Fibroblast of skin of left biceps (primary cell): ENCODE measurements around the gene SSR4.
"Not testable (repeated sequence)": the region's sequence is repeated elsewhere in the genome, so short reads cannot be mapped to it uniquely, and the experiment has no call there.

Source experiments
- DNase-seq, 2 experiments: peaks; one replicate each; pipeline ENCODE4 v3.0.0-alpha.2; 2013; ENCODE audit warnings: low read depth in 2 of 2

Gene SSR4

DNA sequence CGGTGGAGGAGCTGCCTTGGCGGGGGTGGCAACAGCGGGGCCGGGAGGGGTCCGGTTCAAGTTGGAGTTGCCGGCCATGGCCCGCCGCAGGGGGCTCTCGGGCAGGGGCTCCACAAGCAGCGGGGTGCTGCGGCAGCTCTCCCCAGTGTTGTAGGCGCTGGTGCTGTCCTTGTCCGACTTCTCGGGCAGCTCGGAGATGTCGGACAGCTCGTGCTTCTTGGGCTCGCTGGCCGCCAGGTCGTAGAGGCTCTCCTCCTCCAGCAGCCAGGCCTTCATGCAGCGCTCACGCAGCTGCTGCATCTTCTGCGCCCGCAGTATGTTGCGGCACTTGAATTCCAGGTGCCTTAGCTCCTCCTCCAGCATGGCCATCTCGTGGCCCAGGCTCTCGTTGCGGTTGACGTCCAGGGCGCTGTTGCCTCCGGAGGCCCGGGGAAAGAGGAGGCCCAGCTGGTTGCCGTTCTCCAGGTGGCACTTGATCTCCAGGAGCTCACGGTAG lies 9.7 kb downstream of the SSR4 start:
- no peak for DNase-seq

DNA sequence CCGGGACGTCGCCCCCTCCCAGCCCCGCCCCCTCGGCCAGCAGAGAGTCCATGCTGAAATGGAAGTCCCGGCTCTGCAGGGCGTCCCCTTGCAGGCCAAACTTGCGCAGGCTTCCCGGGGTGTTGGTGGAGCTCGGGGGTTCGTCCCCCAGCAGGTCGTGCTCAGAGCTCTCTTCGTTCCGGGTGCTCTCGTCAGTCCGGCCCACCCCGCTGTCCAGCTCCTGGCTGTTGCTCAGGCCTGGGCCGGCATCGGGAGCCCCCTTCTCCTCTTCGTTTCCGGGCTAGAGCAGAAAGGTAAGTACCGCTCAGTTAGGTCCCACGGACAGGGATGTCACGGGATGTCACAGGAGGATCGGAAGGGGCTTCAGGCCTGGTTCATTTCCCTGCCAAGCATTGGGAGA lies 10.2 kb downstream of the SSR4 start:
- no peak for DNase-seq

DNA sequence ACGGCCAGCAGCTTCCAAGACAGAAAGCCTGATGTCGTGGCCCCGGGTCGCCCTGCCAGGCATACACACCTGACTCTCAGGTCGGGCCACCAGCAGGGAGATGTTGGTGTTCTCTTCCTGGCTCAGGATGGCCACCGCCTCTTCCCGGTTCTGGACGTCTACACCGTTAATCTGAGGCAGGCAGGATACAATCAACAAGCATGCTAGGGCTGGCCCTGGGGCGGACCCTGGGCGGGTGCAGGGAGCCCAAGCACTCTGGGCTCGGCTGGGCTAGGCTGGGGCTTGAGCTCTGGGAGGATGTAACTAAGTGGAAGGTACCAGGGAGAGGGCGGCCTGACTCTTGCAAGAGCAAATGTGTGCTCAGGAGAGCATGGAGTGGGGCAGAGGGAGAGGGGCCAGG lies 11.0 kb downstream of the SSR4 start:
- DNase-seq = no peak

DNA sequence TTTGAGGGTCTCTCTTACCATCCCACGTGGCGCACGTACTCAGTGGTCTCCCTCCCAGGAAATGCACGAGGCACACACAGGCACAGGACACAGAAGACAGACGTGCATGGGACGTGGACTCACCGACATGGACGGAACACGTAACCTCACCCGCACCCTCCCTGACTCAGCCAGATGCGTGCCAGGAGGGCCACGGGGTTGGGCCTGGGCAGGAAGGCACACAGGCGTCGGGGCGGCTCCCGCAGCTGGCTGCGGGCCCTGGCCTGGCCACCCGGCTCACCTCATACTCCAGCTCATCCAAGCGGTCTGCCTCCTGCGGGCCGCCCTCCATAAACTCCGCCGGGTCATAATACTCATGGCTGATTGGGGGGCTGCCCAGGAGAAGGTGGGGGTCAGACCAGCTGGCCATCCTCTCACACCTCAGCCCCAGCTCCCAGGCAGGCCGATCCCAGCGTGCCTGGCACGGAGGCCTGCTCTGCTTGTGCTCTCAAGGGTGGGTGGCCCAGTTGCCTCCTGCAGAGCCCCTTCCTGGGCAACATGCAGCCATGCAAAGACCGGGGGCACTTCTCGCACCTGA lies 12.6 kb downstream of the SSR4 start:
- no peak for DNase-seq

DNA sequence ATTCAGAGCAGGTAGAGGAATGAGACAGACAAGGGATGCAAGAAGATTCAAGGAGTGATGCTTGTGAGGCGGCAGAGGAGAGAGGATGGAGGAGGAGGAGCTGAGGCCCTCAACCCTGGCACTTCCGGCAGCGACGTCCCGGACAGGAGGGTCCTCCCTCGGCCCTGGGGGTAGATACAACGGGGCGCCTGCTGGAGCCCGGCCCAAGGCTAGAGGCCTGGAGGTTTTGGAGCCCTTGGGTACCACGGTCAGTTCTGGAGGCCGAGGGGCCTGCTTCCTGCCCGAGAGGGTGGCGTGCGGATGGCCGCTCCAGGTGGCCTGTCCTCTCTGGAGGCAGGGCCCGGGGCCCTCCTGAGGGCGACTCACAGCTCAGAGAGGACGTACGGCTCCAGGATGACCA lies 13.5 kb downstream of the SSR4 start:
- no peak for DNase-seq

DNA sequence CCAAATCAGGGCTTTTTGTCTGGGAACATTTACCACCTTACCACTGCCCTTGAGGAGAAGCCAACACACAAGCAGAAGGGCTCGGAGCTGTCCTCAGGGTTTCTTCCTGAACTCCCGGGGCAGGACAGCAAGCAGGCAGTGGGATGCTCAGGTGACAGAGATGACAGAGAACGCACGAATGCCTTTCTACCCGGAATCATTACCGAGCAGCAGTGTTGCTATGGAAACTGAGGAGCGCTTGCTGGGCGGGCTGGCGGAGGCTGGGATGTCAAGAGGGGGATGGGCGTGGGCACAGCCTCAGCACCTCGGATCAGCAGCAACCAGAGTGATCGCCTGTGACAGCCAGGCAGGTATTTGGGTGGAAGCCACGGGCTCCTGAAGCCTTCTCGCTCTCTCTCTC lies 17.8 kb downstream of the SSR4 start:
- DNase-seq = no peak

DNA sequence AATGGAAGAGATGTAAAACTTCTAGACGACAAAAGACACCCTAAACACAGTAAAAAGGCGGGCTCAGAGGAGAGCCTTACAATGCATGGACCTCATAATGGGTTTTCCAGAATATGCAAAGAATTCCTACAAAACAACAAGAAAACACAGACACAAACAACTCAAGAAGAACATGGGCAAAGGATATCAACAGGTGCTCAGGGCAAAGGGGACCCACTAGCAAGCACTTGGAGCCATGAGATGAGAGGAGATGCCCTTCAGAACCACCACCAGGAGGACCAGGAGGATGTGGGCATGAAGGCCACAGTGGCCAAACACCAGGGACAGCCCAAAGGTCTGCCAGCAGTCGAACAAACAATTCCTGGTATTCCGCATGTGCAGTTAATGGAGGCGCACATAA lies 18.7 kb downstream of the SSR4 start:
- DNase-seq = no peak

DNA sequence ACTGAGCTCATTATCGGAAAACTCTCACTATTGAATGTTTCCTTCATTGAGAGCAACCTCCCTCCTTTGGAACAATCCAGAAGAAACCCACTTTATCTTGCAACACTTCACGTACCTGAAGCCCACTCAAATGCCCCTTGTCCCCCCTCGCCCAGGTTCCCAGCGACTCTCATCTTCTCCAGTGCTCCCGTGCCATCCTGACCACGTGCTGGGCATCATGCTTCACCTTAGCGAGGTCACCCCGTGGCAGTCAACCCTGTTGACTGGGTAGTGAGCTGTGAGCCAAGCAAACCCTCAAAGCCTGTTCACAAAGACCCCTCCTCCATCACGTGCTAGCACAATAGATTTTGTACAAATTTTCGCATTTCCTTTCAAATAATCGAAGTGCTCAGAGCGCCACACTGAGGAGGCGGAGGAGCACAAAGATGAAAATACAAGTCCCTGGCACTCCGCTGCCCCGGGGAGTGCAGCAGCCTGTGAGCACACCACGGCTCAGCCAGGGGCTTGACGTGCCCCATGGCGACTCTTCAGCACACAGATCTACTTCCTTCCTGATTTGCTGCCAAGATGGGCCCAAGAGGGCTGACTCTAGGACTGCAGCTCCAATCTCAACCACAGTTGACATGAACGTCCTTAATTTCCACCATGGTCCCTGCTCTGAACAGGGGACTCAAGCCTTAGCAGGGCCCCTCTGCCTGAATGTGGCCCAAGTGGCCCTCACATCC lies 20.3 kb downstream of the SSR4 start:
- no peak for DNase-seq

DNA sequence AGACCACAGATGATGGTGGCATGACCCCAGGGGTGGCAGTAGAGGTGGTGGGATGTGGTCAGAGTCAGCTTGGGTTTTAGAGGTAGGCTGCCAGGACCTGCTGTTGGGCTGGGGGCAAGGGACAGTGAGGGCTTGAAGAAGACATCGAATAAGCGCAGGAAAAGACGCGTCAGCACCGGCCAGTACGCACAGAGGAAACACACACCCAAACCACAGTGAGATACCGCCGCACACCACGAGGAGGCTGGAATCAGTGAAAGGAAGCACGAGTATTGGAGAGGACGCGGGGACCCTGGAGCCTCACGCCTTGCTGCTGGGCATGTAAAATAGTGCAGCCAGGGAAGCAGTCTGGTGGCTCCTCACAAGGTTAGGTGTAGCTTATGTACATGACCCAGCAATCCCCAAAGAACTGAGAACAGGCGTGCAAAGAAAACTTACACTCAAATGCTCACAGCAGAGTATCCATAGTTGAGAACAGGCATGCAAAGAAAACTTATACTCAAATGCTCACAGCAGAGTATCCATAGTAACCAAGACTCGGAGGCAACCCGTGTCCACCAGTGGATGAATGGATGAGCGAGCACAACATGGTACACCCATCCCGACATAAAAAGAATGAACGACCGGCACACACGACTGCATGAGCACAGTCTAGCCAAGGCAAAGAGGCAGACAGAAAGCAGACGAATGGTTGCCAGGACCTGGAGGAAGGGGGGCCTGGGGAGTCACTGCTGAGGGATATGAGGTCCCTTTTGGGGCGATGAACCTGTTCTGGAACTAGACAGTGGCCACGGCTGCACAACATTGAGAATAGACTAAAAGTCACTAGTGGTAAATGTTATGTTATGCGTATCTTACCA lies 22.6 kb downstream of the SSR4 start:
- DNase-seq = no peak

DNA sequence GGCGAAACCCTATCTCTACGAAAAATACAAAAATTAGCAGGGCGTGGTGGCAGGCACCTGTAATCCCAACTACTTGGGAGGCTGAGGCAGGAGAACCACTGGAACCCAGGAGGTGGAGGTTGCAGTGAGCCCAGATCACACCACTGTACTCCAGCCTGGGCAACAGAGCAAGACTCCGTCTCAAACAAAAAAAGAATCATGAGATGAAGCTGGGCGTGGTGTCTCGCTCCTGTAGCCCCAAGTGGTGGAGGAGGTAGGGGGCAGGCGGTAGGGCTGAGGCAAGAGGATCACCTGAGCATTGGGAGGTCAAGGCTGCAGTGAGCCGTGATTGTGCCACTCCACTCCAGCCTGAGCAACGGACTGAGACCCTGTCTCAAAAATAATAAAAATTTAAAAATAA lies 23.6 kb downstream of the SSR4 start:
- not testable (repeated sequence) for DNase-seq

DNA sequence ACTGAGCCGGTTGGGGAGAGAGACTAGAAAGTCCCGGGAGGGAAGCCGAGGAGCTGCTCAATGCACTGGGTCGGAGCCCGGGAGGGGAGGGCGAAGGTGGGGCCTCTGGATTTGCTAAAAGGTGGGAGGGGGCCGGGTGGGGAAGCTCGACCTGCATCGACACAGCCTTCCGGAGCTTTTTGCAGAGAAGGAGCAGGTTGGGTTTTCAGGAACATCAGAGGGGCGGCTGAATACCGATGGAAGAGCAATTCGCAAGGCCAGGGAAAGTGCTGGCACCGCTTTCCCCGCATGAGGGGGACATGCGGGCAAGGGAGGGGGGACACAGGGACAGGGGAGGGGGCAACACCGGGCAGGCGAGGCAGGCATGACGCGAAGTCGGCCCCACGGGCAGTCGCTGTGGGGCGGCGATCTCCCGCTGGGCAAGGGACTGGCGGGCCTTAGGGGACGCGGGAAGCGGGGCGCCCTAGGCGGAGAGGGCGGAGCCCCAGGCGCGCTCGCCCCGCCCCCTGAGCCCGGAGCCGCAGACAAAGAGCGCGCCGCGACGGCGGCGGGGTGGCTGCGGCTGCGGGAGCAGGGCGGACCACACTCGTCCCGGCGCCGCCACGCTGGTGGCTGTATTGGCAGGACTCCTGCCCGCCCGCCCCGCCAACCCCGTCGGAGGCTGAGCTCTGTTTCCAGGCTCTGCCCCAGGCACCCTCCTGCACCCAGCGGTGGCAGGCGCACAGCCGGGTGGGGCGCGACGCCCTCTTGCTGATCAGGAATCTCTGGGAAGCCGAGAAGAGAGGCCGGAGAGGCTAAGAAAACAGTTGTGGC lies 24.3 kb downstream of the SSR4 start:
- no peak for DNase-seq

DNA sequence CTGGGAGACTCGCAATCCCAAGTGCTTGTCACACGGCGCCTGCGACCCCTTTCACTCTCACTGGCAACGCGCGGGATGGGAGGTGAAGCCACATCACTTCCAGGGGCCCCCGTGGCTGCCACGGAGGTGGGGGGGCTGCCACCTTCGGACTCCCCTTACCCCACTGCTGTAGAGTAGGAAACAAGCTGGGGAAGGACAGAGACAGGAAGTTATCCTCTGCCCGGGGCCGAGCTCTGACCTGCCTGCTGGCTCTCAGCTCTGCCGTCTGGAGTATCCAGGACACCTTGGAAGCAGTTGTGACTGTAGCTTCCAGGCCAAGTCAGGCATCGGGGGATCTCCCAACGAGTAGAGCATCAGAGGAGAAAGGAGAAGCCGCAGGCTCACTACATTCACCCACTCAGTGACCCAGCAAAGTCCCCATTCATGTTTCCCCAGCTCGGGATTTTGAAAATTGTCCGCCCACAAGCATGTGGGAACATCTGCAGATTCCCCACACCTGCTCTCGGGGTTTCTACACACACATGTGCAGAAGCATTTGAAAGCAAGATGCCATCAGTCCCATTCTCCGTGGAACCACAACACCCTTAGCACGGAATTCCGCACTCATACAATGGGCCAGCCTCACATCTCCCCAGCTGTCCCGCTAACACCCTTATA lies 25.0 kb downstream of the SSR4 start:
- DNase-seq = no peak

DNA sequence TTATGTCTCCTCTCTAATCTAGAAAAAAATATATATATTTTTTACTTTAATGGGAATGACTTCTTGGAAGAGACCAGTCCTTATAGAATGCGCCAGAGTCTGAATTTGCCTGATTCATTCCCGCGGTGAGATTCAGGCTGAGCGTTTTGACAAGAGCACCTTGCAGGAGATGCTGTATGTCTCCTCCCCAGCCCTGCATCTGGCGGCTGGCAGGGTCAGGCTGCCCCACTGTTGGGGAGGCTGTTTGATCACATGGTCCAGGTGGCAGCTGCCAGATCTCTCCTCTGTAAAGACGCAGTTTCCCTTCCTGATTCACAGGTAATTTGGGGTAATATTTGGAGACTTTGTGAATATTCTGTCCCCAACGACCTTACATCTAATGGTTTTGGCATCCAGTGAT lies 26.1 kb downstream of the SSR4 start:
- no peak for DNase-seq

DNA sequence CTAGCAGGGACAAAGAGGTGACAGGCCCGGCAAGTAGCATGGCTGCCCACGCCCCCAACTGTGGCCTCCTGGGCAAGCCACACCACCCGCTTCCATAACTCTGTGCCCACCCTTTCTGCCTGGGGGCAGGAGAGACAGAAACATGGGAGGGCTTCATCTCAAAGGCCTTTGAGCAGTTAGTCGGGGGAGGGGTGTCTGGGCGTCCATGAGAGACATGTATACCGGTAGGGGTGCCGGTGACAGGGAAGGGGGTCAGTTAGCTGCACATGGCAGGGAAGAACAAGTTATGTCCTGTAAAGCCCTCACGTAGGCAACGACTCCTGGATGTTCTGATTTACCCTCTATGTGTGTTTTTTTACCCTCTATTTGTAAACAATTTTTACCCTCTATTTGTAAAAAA lies 26.6 kb downstream of the SSR4 start:
- DNase-seq = no peak

DNA sequence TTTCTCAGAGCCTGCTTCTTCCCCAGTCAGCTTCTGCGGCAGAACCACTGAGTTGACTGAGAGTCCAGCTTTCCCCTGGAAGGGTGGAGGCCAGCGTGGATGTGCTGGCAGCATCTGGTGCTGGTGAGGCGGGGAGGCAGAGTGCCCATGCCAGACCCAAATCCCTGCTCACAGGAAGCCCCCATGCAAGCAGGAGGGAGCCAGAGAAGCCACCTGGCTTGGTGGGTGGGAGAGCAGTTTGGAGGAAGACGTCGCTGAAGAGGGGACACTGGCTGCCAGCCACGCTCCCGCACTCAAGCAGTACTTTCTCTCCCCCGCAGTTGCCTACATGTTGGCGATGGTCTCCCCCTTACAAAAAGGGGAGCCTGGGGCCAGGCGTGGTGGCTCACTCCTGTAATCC lies 29.9 kb downstream of the SSR4 start:
- no peak for DNase-seq

DNA sequence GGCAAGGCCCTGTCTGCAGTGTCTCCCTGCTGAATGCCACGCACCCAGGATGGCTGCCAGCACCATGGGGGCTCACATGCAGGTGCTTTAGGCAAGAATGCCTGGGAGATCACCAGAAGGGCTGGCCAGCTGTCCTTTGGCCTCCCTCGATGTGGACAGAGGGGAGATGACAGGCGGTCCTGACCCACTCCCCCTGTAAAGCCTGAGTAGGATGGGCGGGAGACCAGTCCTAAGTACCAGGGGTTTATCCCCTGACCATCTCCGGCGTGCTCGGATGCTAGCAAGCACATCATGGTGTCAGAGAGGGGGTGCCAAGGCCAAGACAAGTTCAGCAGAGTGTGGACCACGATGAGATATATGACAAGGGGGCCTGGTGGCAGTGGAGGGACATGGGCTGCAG lies 30.6 kb downstream of the SSR4 start:
- no peak for DNase-seq

DNA sequence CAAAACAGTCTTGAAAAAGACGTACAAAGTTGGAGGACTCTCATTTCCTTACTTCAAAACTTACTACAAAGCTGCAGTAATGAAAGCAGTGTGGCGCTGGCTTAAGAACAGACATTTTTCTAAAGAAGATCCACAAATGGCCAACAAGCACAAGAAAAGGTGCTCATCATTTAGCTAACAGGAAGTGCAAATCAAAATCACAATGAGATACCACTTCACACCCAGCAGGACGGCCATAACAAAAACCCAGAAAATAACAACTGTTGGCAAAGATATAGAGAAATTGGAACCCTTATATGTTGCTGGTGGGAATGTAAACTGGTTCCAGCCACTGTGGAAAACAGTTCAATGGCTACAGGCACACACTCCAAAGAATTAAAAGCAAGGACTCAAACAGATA lies 32.5 kb downstream of the SSR4 start:
- no peak for DNase-seq

DNA sequence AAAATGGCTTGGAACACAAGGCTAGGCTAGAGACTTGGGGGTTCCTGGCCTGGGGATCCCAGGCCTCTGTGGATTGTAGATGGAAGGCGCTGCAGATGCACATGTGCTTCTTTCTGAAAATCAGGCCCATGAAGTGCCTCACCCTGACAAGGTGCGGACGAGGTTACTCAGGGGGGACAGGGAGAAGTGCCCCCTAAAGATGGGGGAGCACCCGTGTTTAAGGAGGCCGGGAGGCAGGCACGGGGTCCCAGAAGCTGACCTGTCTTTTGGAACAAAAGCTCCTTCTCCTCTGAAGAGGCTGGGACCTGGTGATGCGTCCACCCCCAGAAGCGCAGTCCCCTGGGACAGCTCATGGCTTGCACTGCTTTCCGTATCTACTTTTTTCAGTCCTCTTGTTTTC lies 33.4 kb downstream of the SSR4 start:
- DNase-seq = no peak

DNA sequence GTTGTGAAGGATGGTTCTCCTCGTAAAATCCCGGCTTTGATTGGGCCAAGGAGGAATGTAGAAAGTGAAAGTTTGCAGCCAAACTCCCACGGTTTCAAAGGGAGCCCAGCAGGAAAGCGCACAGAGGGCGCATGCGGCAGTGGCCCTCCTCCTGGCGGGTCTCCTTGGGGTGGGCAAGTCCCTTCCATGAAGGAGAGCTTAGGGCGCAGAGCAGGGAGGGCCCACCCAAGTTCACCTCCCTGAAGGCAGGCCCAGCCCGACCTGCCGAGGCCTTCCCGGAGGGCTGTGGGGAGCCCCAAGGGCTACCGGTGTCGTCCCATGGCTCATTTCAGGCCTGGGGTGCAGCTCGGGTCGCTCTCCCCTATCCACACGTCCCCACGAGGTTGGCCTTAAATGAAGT lies 33.8 kb downstream of the SSR4 start:
- no peak for DNase-seq

DNA sequence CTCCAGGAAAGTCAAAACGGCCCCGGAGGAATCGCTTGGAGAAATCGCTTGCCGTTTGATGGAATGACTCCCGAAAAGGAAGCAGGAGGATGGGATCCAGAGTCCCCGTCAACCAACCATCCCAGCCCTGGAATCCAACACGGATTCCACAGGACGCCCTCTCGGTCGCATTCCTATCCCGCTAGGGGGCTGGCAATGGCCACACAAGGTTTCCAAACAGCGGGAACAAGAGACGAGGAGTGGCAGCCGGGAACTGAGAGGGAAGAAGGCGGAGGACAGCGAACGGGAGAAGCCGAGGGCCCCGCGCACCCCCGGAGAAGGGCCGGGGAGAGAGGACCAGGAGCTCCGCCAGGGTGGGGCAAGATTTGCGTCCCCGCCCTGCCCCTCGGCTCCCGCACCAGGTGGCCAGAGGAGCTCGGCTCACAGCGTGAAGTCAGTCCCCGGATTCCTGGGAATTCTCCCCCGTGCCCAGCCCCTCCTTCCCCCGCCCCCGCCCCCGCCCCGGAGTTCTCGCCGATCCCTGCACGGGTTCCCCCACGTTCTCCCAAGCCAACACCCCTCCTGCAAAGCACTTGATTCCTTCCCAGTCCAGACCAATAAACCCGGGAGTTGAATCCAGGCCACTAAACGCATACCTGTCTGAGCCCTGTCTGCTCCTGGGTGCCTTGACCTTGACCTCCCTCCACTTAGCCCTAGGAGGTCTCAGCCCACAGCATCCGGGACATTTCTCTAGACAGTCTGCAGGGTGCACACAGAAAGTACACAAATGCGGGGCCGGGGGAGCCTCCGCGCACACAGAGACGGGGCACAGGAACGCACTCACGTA lies 34.5 kb downstream of the SSR4 start:
- no peak for DNase-seq

DNA sequence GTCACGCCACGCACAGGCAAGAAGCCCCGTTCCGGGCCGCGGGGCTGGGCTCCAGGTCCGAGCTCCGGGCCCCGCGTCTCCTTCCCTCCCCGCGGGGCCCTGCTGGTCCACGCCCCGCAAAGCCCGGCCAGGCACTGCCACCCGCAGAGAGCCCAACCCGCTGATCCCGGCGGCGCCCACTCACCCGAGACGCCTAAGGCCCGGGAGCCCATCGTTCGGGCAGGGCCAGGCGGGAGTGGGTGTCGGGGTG lies 35.0 kb downstream of the SSR4 start:
- no peak for DNase-seq
